Esophagus squamous epithelium (tissue), 5 donors: ENCODE measurements around the gene PTPRG. TPM values are rescaled to one million over a fixed set of nuclear protein-coding genes. Genes with fewer than 3 reads are reported as not detected.

Source experiments
- DNase-seq: peaks from one replicate; lab custom pipeline; 2025; lab: John Stamatoyannopoulos, UW
- H3K27ac ChIP-seq, 4 donors: fragments of 200-600 bp; sonication (generic); one replicate each; pipeline ENCODE4 v1.5.1; 2016 to 2019; ENCODE audit warnings: mild to moderate bottlenecking in 1 of 4
- H3K27me3 ChIP-seq, 4 donors: fragments of 200-600 bp; sonication (generic); 1 replicate in 3 of 4; 2 replicates in 1 of 4; pipeline versions ENCODE4 v1.5.1 to v1.6.0; 2017 to 2021; ENCODE audit warnings: antibody characterized with exemption in 1 of 4
- H3K36me3 ChIP-seq, 3 donors: fragments of 200-600 bp; sonication (generic); one replicate each; pipeline ENCODE4 v1.5.1; 2016 to 2019
- H3K4me1 ChIP-seq, 3 donors: fragments of 200-600 bp; sonication (generic); one replicate each; pipeline ENCODE4 v1.5.1; 2017 to 2019
- H3K4me3 ChIP-seq, 4 donors: fragments of 200-600 bp; sonication (generic); 1 replicate in 3 of 4; 2 replicates in 1 of 4; pipeline ENCODE4 v1.5.1; 2016 to 2019; ENCODE audit warnings: mild to moderate bottlenecking in 2 of 4, moderate library complexity in 1 of 4
- H3K9me3 ChIP-seq, 3 donors: fragments of 200-600 bp; sonication (generic); one replicate each; pipeline ENCODE4 v1.5.1; 2016 to 2019
- POLR2A ChIP-seq, 4 donors: fragments of 450-650 bp; IDR thresholded peaks; one replicate each; pipeline ENCODE4 v1.6.1; 2017; ENCODE audit warnings: antibody characterized with exemption in 4 of 4, mild to moderate bottlenecking in 4 of 4, moderate library complexity in 3 of 4
- WGBS, 2 donors: methylation state at CpG; one replicate each; pipeline ENCODE4 v1.1.5; 2018; 5-methylcytosine and 5-hydroxymethylcytosine counted together
- intact Hi-C: fragments of 100-400 bp; cut with DNase I; formaldehyde crosslinking; loops from one replicate; pipeline ENCODE4 v1.15.0; 2022
- total RNA-seq, 4 donors: library from RNA; depleted of rRNA; stranded (reverse); fragments of >200 nt; gene quantifications; one replicate each; pipeline ENCODE4 v1.1.0, GENCODE V29; 2016
- TF ChIP-seq, protein P1 (sequence below), 6 experiments: fragments of 450-650 bp in 4 of 6; fragments of 200-600 bp in 2 of 6; sonication (generic) in 2 of 6; IDR thresholded peaks; one replicate each; pipeline ENCODE4 v1.5.1; 2016 to 2019; ENCODE audit warnings: antibody characterized with exemption in 6 of 6, mild to moderate bottlenecking in 4 of 6, moderate library complexity in 4 of 6
- donor health status: DM: yes; HTN: yes; CAD: no.

Gene PTPRG
- total RNA-seq, 4 donors from 2014 or later, result 3.7 to 42.2 (median 15.2) TPM

DNA sequence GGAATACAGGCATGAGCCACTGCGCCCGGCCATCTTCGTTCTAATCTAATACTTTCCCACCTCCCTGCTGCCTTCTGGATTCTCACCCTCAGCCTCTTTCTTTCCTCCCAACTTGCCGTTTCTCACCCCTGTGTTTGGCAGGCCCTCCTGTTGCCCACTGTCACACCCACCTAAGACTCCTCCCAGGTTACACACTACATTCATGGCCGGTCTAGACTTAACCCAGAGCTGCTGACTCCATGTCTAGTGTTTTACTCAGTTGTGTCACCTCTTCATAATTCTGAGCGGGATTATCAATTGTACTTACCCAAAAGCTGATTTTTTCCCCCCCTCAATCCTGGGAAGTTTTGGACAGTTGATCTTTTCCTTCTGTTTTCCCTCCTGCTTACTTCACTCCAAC is 588.2 kb downstream of the PTPRG start:
- WGBS, 2 donors, result 89 to 92% methylated on average over 6 of the region's 6 CpGs
- DNase-seq, result no peak

DNA sequence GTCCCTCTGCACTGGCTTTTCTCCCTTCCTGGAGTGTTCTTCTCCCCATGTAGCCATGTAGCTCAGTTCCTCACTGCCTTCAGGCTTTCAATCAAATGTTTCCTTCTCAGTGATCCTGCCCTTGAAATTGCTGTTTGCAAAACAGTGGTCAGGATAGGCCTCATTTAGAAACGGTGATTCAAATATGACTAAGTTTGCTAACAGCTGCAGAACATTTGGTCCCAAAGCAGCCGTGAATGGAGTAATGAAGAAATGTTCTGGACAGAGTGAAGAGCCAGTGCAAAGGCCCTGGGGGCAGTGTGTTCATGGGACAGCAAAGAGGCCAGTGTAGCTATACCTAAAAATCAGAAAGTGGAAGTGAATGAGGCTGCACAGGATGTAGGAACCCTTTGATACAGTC is 588.6 kb downstream of the PTPRG start:
- 27 to 34% methylated on average over 2 of the region's 2 CpGs for WGBS, 2 donors
- H3K27ac ChIP-seq, result peak overlapping the region in 2 of 4 donors; percentile 32 to 37

More for the DNA sequence above, 588.2 kb downstream of the PTPRG start:
- H3K9me3 ChIP-seq, result no peaks in the 10 kb centered on the region
- peak overlapping the region in 2 of 4 donors; percentile 12 to 37 for H3K27ac ChIP-seq
- intact Hi-C loops, result no loop called here
- TF ChIP-seq, protein P1, sequence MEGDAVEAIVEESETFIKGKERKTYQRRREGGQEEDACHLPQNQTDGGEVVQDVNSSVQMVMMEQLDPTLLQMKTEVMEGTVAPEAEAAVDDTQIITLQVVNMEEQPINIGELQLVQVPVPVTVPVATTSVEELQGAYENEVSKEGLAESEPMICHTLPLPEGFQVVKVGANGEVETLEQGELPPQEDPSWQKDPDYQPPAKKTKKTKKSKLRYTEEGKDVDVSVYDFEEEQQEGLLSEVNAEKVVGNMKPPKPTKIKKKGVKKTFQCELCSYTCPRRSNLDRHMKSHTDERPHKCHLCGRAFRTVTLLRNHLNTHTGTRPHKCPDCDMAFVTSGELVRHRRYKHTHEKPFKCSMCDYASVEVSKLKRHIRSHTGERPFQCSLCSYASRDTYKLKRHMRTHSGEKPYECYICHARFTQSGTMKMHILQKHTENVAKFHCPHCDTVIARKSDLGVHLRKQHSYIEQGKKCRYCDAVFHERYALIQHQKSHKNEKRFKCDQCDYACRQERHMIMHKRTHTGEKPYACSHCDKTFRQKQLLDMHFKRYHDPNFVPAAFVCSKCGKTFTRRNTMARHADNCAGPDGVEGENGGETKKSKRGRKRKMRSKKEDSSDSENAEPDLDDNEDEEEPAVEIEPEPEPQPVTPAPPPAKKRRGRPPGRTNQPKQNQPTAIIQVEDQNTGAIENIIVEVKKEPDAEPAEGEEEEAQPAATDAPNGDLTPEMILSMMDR (IDR thresholded peaks at IDR 0.05), result no peak
- no peak for TF ChIP-seq POLR2A (IDR thresholded peaks at IDR 0.05)
- no peak overlapping the region for H3K4me3 ChIP-seq
- no peaks in the 10 kb centered on the region for H3K27me3 ChIP-seq
- H3K4me1 ChIP-seq, result no peaks in the 10 kb centered on the region
- H3K36me3 ChIP-seq, result no peaks in the 10 kb centered on the region

DNA sequence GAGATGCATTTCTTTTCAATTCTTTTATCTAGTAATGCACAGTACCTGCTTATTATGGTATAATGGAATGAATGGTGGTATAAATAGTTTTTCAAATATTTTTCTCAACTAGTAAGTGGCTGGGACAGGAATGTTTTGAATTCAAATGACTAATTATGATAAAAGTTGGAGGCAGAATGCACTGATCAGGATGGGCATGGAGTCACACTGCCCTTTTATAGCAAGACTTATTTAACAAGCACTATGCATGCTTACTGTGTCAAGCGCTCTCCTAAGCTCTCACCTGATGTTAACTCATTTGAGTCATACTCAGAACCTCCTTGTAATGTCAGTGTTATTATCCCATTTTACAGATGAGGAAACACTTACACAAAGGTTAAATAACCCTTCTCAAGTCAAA is 590.2 kb downstream of the PTPRG start:
- H3K36me3 ChIP-seq, result no peaks in the 10 kb centered on the region
- H3K9me3 ChIP-seq, result no peaks in the 10 kb centered on the region
- WGBS, 2 donors, result 86 to 87% methylated on average over 1 of the region's 1 CpG
- H3K4me1 ChIP-seq, result peaks cover 0 to 3% (median 0%) of the 10 kb centered on the region in 3 donors
- intact Hi-C loops, result no loop called here
- H3K4me3 ChIP-seq, result no peak overlapping the region
- no peaks in the 10 kb centered on the region for H3K27me3 ChIP-seq
- no peak for DNase-seq
- TF ChIP-seq, protein P1 (IDR thresholded peaks at IDR 0.05), result no peak
- TF ChIP-seq POLR2A (IDR thresholded peaks at IDR 0.05), result no peak
- no peak overlapping the region for H3K27ac ChIP-seq

More for the DNA sequence above, 588.6 kb downstream of the PTPRG start:
- intact Hi-C loops, result no loop called here
- Histone ChIP-seq H3K4me1 (peaks cover 0 to 3% (median 0%) of the 10 kb centered on the region in 3 donors), H3K9me3 (no peaks in the 10 kb centered on the region), H3K36me3 (no peaks in the 10 kb centered on the region), H3K27me3 (no peaks in the 10 kb centered on the region), H3K4me3 (no peak overlapping the region)
- TF ChIP-seq, protein P1 (IDR thresholded peaks at IDR 0.05), result no peak
- no peak for TF ChIP-seq POLR2A (IDR thresholded peaks at IDR 0.05)
- no peak for DNase-seq

DNA sequence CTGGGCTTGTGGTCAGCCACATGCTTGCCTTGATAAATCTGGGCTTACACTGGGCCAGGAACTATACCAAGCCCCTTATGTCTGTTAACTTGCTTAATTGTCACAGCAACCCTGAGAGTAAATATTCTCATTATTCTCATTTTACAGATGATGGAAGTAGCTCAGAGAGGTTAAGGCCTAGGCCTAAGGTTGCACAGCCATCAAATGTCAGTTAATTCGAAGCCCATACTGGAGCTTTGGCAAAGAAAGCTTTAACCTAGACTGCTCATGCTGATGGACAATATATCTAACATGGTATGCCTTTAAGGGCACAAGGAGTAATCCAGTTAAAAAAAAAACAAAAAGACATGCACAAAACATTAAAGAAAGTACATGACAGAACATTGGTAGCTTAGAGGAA is 591.9 kb downstream of the PTPRG start:
- H3K27ac ChIP-seq, result no peak overlapping the region
- H3K9me3 ChIP-seq, result no peaks in the 10 kb centered on the region
- TF ChIP-seq POLR2A (IDR thresholded peaks at IDR 0.05), result no peak
- TF ChIP-seq, protein P1 (IDR thresholded peaks at IDR 0.05), result no peak
- DNase-seq, result no peak
- WGBS, 2 donors, result 85 to 86% methylated on average over 1 of the region's 1 CpG
- no peaks in the 10 kb centered on the region for H3K27me3 ChIP-seq
- H3K4me3 ChIP-seq, result no peak overlapping the region
- no peaks in the 10 kb centered on the region for H3K36me3 ChIP-seq
- intact Hi-C loops, result no loop called here
- H3K4me1 ChIP-seq, result peaks cover 0 to 7% (median 0%) of the 10 kb centered on the region in 3 donors

DNA sequence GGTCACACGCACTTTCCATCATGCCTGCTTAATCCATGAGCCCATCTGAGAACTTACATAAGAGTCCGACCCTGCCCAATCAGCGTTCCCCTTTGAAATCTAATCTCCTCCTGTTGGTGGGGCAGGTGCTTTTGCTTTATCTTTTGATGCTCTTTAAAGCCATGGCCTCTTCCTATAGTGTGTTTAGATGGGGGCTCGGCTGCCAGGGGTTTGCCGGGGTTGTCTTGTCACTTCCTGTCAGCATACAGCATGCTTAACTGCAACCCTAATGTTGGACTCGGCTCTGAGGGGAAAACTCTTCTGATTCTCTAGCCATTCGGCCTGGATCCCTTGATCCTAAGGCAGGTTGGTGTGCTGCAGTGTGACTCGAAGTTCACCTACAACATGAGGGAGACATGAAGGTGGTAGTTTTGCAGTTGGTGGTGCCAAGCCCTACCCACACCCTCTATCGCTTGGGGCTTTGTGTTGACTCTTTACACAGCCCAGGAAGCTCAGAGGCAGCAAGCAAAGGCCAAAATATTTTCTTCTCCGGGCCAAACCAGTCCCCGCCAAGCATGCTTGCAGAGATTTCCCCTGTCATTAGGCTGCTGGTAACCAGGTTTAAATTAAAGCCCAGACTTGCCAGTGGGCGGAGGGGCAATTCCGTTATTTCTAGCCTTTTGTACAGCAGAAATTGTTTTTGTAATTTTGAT is 593.2 kb downstream of the PTPRG start:
- H3K9me3 ChIP-seq, result no peaks in the 10 kb centered on the region
- intact Hi-C loops, result no loop called here
- peaks cover 0 to 19% (median 14%) of the 10 kb centered on the region in 3 donors for H3K4me1 ChIP-seq
- DNase-seq, result no peak
- H3K27ac ChIP-seq, result no peak overlapping the region
- H3K36me3 ChIP-seq, result no peaks in the 10 kb centered on the region
- 61 to 63% methylated on average over 9 to 12 of the region's 13 CpGs for WGBS, 2 donors
- H3K4me3 ChIP-seq, result no peak overlapping the region
- no peaks in the 10 kb centered on the region for H3K27me3 ChIP-seq
- no peak for TF ChIP-seq POLR2A (IDR thresholded peaks at IDR 0.05)
- TF ChIP-seq, protein P1 (IDR thresholded peaks at IDR 0.05), result no peak
